Posterior vena cava (tissue), 2 donors: ENCODE results near the gene ZNF654. TPM values are rescaled to one million over a fixed set of nuclear protein-coding genes. Genes with fewer than 3 reads are reported as not detected.
"Not testable (repeated sequence)": the region's sequence is repeated elsewhere in the genome, so short reads cannot be mapped to it uniquely, and the experiment has no call there.

Experiments used
- DNase-seq: peaks from one replicate; pipeline ENCODE4 v3.0.0-alpha.2; 2020; ENCODE audit warnings: low spot score
- intact Hi-C, 2 donors: fragments of 100-400 bp; cut with DNase I; formaldehyde crosslinking; loops; one replicate each; pipeline versions ENCODE4 v1.14.1 to v1.14.2; 2022 to 2023
- total RNA-seq, 2 donors: library from RNA; stranded (reverse); fragmentation: NEBNext Ultra II Directional; extraction: Animal tissue kit (Norgen Biotek cat#: 25700); gene quantifications; one replicate each; pipeline ENCODE4 v1.2.1, GENCODE V29; 2021
- donor health status: DM: yes; HTN: yes; CAD: no.
- donor health status: DM: yes; HTN: yes; CAD: no.

Gene ZNF654
- total RNA-seq, 2 donors from 2014 or later = 20.1 to 20.2 TPM

GRCh38 chr3:88057630-88058305 lies 1.3 kb upstream of the ZNF654 start:
- no peak for DNase-seq
- intact Hi-C loops = no loop called here

- intact Hi-C loops = no loop called here
- no peak for DNase-seq
Measured at GRCh38 chr3:88058306-88058580, 812 bp upstream of the ZNF654 start.

- intact Hi-C loops = no loop called here
- no peak for DNase-seq
Measured at GRCh38 chr3:88059380-88060170, 520 bp downstream of the ZNF654 start.

GRCh38 chr3:88061746-88062145 lies 2.7 kb downstream of the ZNF654 start:
- DNase-seq = no peak
- intact Hi-C loops = no loop called here

GRCh38 chr3:88075072-88075471 lies 16.0 kb downstream of the ZNF654 start:
- DNase-seq = no peak
- intact Hi-C loops = no loop called here

- no peak for DNase-seq
- intact Hi-C loops = no loop called here
Measured at GRCh38 chr3:88075497-88075896, 16.4 kb downstream of the ZNF654 start.

- intact Hi-C loops = no loop called here
- no peak for DNase-seq
Measured at GRCh38 chr3:88076712-88077111, 17.7 kb downstream of the ZNF654 start.

- no peak for DNase-seq
- intact Hi-C loops = no loop called here
Measured at GRCh38 chr3:88078932-88079331, 19.9 kb downstream of the ZNF654 start.

- no peak for DNase-seq
- intact Hi-C loops = no loop called here
Measured at GRCh38 chr3:88082854-88083253, 23.8 kb downstream of the ZNF654 start.

- intact Hi-C loops = no loop called here
- no peak for DNase-seq
Measured at GRCh38 chr3:88084097-88084501, 25.0 kb downstream of the ZNF654 start.

GRCh38 chr3:88090681-88091080 lies 31.6 kb downstream of the ZNF654 start:
- intact Hi-C loops = no loop called here
- no peak for DNase-seq

GRCh38 chr3:88092270-88092669 lies 33.2 kb downstream of the ZNF654 start:
- no peak for DNase-seq
- intact Hi-C loops = no loop called here

- intact Hi-C loops = no loop called here
- DNase-seq = no peak
Measured at GRCh38 chr3:88093266-88093665, 34.2 kb downstream of the ZNF654 start.

GRCh38 chr3:88101142-88101541 lies 42.1 kb downstream of the ZNF654 start:
- intact Hi-C loops = no loop called here
- no peak for DNase-seq

GRCh38 chr3:88105325-88105724 lies 46.3 kb downstream of the ZNF654 start:
- DNase-seq = no peak
- intact Hi-C loops = no loop called here

- intact Hi-C loops = no loop called here
- no peak for DNase-seq
Measured at GRCh38 chr3:88112289-88112688, 53.2 kb downstream of the ZNF654 start.

GRCh38 chr3:88113311-88114162 lies 54.5 kb downstream of the ZNF654 start:
- DNase-seq = no peak
- intact Hi-C loops = no loop called here

- intact Hi-C loops = no loop called here
- DNase-seq = no peak
Measured at GRCh38 chr3:88114878-88115549, 56.0 kb downstream of the ZNF654 start.

GRCh38 chr3:88117683-88118082 lies 58.6 kb downstream of the ZNF654 start:
- DNase-seq = no peak
- intact Hi-C loops = no loop called here

- DNase-seq, intact Hi-C loops: not testable (repeated sequence)
Measured at GRCh38 chr3:88118603-88119002, 59.5 kb downstream of the ZNF654 start.
